ENCODE measurements around the gene FAM72C. TPM values are rescaled to one million over a fixed set of nuclear protein-coding genes. Genes with fewer than 3 reads are reported as not detected.
"Not testable (repeated sequence)": the region's sequence is repeated elsewhere in the genome, so short reads cannot be mapped to it uniquely, and the experiment has no call there.

FAM72C gene
- polyA plus RNA-seq, 3 donors, result 0.28 to 0.33 (median 0.31) TPM

- H3K27ac ChIP-seq (ENCODE audit: low read depth in 1 of 2, low read length in 2 of 2); H2AFZ ChIP-seq (ENCODE audit: insufficient read depth, low read depth, low read length, poor library complexity, severe bottlenecking); H3K9me3 Mint-ChIP-seq; intact Hi-C loops (cut with micrococcal nuclease); H3K4me1 Mint-ChIP-seq; H3K36me3 ChIP-seq (replicated peaks in 1 of 2; ENCODE audit: control insufficient read depth in 1 of 2, insufficient read depth in 2 of 2, low read length in 2 of 2); H3K27me3 Mint-ChIP-seq (ENCODE audit: low read depth in 3 of 3); H3K4me3 ChIP-seq (replicated peaks in 1 of 3; ENCODE audit: low read depth in 2 of 3, low read length in 3 of 3); H3K4me2 ChIP-seq (replicated peaks; ENCODE audit: extremely low read depth, low read length, poor library complexity, severe bottlenecking); H3K4me3 Mint-ChIP-seq; H3K9ac ChIP-seq (ENCODE audit: insufficient read depth, low read length, poor library complexity, severe bottlenecking); DNase-seq; H3K4me1 ChIP-seq (ENCODE audit: control insufficient read depth in 1 of 2, insufficient read depth in 2 of 2, low read length in 2 of 2); H3K36me3 Mint-ChIP-seq; H3K9me3 ChIP-seq (replicated peaks in 1 of 2; ENCODE audit: control insufficient read depth in 1 of 2, insufficient read depth in 1 of 2, low read length in 2 of 2); H4K20me1 ChIP-seq (ENCODE audit: insufficient read depth, low read length); H3K79me2 ChIP-seq (ENCODE audit: insufficient read depth, low read length); H3K27ac Mint-ChIP-seq; H3K27me3 ChIP-seq (ENCODE audit: control insufficient read depth in 2 of 2, insufficient read depth in 2 of 2, low read length in 2 of 2): not testable (repeated sequence)
- WGBS (ENCODE audit: insufficient coverage), result no CpG with 5 or more reads among the region's 6 CpGs
Observed at GRCh38 chr1:143996020-143996419, 24.2 kb upstream of the FAM72C start.

- H3K4me1 Mint-ChIP-seq; H2AFZ ChIP-seq (ENCODE audit: insufficient read depth, low read depth, low read length, poor library complexity, severe bottlenecking); DNase-seq; H3K4me3 ChIP-seq (replicated peaks in 1 of 3; ENCODE audit: low read depth in 2 of 3, low read length in 3 of 3); H3K36me3 Mint-ChIP-seq; H3K36me3 ChIP-seq (replicated peaks in 1 of 2; ENCODE audit: control insufficient read depth in 1 of 2, insufficient read depth in 2 of 2, low read length in 2 of 2); H3K4me2 ChIP-seq (replicated peaks; ENCODE audit: extremely low read depth, low read length, poor library complexity, severe bottlenecking); H3K9me3 Mint-ChIP-seq; H3K9me3 ChIP-seq (replicated peaks in 1 of 2; ENCODE audit: control insufficient read depth in 1 of 2, insufficient read depth in 1 of 2, low read length in 2 of 2); H4K20me1 ChIP-seq (ENCODE audit: insufficient read depth, low read length); H3K4me1 ChIP-seq (ENCODE audit: control insufficient read depth in 1 of 2, insufficient read depth in 2 of 2, low read length in 2 of 2); H3K27me3 ChIP-seq (ENCODE audit: control insufficient read depth in 2 of 2, insufficient read depth in 2 of 2, low read length in 2 of 2); H3K27ac Mint-ChIP-seq; H3K9ac ChIP-seq (ENCODE audit: insufficient read depth, low read length, poor library complexity, severe bottlenecking); H3K27me3 Mint-ChIP-seq (ENCODE audit: low read depth in 3 of 3); intact Hi-C loops (cut with micrococcal nuclease); H3K79me2 ChIP-seq (ENCODE audit: insufficient read depth, low read length); H3K27ac ChIP-seq (ENCODE audit: low read depth in 1 of 2, low read length in 2 of 2); H3K4me3 Mint-ChIP-seq: not testable (repeated sequence)
- no CpG with 5 or more reads among the region's 7 CpGs for WGBS (ENCODE audit: insufficient coverage)
Observed at GRCh38 chr1:143993301-143993907, 21.6 kb upstream of the FAM72C start.

GRCh38 chr1:143990699-143991098 is 18.9 kb upstream of the FAM72C start:
- H3K4me1 ChIP-seq (ENCODE audit: control insufficient read depth in 1 of 2, insufficient read depth in 2 of 2, low read length in 2 of 2); intact Hi-C loops (cut with micrococcal nuclease); H3K4me2 ChIP-seq (replicated peaks; ENCODE audit: extremely low read depth, low read length, poor library complexity, severe bottlenecking); H3K9ac ChIP-seq (ENCODE audit: insufficient read depth, low read length, poor library complexity, severe bottlenecking); DNase-seq; H3K27me3 Mint-ChIP-seq (ENCODE audit: low read depth in 3 of 3); H4K20me1 ChIP-seq (ENCODE audit: insufficient read depth, low read length); H3K4me3 ChIP-seq (replicated peaks in 1 of 3; ENCODE audit: low read depth in 2 of 3, low read length in 3 of 3); H3K9me3 Mint-ChIP-seq; H3K36me3 ChIP-seq (replicated peaks in 1 of 2; ENCODE audit: control insufficient read depth in 1 of 2, insufficient read depth in 2 of 2, low read length in 2 of 2); H3K4me3 Mint-ChIP-seq; H3K4me1 Mint-ChIP-seq; H3K79me2 ChIP-seq (ENCODE audit: insufficient read depth, low read length); H3K36me3 Mint-ChIP-seq; H3K27ac Mint-ChIP-seq; H3K27me3 ChIP-seq (ENCODE audit: control insufficient read depth in 2 of 2, insufficient read depth in 2 of 2, low read length in 2 of 2); H2AFZ ChIP-seq (ENCODE audit: insufficient read depth, low read depth, low read length, poor library complexity, severe bottlenecking); H3K27ac ChIP-seq (ENCODE audit: low read depth in 1 of 2, low read length in 2 of 2); H3K9me3 ChIP-seq (replicated peaks in 1 of 2; ENCODE audit: control insufficient read depth in 1 of 2, insufficient read depth in 1 of 2, low read length in 2 of 2): not testable (repeated sequence)
- WGBS (ENCODE audit: insufficient coverage), result no CpG with 5 or more reads among the region's 4 CpGs

DNA sequence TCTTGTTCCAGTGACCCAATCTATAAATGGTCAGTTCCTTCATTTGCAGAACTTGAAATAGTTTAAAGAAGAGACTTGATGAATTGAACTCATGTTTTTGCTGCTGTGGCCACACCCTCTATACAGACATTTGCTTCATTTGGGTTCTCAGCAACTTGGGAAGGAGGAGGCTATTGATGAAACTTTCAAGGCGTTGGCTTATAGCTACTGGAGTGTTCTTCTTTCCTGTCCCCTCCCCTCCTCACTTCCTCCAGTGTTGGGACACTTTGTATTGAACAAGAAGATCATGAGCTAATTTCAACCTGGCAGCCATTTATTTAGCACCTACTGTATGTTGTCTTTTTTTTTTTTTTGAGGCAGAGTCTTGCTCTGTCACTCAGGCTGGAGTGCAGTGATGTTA is 17.9 kb upstream of the FAM72C start:
- H3K4me2 ChIP-seq (replicated peaks; ENCODE audit: extremely low read depth, low read length, poor library complexity, severe bottlenecking); intact Hi-C loops (cut with micrococcal nuclease); H3K9me3 ChIP-seq (replicated peaks in 1 of 2; ENCODE audit: control insufficient read depth in 1 of 2, insufficient read depth in 1 of 2, low read length in 2 of 2); H3K27ac ChIP-seq (ENCODE audit: low read depth in 1 of 2, low read length in 2 of 2); H3K4me1 ChIP-seq (ENCODE audit: control insufficient read depth in 1 of 2, insufficient read depth in 2 of 2, low read length in 2 of 2); H3K27me3 ChIP-seq (ENCODE audit: control insufficient read depth in 2 of 2, insufficient read depth in 2 of 2, low read length in 2 of 2); H3K79me2 ChIP-seq (ENCODE audit: insufficient read depth, low read length); H3K36me3 ChIP-seq (replicated peaks in 1 of 2; ENCODE audit: control insufficient read depth in 1 of 2, insufficient read depth in 2 of 2, low read length in 2 of 2); H3K4me1 Mint-ChIP-seq; H3K4me3 Mint-ChIP-seq; H3K27me3 Mint-ChIP-seq (ENCODE audit: low read depth in 3 of 3); H3K9me3 Mint-ChIP-seq; DNase-seq; H3K36me3 Mint-ChIP-seq; H3K9ac ChIP-seq (ENCODE audit: insufficient read depth, low read length, poor library complexity, severe bottlenecking); H4K20me1 ChIP-seq (ENCODE audit: insufficient read depth, low read length); H2AFZ ChIP-seq (ENCODE audit: insufficient read depth, low read depth, low read length, poor library complexity, severe bottlenecking); H3K27ac Mint-ChIP-seq; H3K4me3 ChIP-seq (replicated peaks in 1 of 3; ENCODE audit: low read depth in 2 of 3, low read length in 3 of 3): not testable (repeated sequence)
- WGBS (ENCODE audit: insufficient coverage), result no CpG with 5 or more reads among the region's 1 CpG

All from CD14-positive monocyte (primary cell).